HG03108 (cell line): Measurements from ENCODE around the gene GRAMD2A.
A peak's percentile ranks its signal among the peaks of the same experiment; 100 is the strongest.

Source experiments
- ATAC-seq: cut with Tn5 transposase; IDR thresholded peaks from one replicate; pipeline ENCODE4 v1.9.1; 2021; ENCODE audit warnings: moderate library complexity; ENCODE audit not compliant: unreplicated experiment

The GRAMD2A gene

DNA sequence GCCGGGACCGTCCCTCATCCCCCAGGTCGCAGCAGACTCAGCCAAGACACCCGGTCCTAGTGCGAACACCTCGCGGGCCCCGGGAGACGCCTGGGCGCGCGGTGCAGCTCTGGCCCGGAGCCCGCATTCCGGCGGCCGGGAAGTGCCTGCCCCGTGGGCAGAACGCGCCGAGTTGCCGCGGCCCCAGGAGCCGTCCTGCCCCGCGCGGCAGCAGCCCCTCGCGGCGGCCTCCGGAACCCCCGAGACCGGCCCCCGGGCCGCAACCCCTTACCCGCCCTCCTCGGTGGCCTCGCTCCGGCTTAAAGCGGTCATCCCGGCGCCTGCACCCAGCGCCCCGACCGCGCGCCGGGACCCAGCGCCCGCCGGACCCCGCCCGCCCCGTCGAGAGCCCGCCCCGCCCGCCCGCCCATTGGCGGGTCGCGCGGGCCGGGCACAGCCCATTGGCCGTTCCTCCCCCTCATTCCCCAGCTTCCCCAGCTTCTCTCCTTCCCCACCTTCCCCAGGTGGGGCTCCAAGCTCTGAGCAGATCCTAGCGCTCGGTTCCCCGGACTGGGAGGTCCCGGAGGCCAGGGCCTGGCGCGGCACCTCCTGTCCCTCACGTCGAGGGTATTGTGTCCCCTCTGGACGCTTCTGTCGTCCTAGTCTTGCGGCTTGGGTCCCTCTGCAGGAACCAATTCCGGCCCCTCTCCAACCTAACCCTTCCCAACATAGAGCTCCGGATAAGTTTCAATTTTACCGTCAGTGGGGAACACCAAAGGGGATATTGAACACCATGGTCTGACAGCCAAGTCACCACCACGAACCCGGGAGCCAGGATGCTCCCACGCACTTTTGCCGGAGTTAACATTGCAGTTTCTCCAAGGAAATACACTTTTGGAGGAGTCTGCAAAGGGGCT lies at the start of gene GRAMD2A:
Gene GRAMD2A, minus strand, starts transcription at position 328 of the 896 bp plus-strand sequence.
- peak; percentile 32 for ATAC-seq

DNA sequence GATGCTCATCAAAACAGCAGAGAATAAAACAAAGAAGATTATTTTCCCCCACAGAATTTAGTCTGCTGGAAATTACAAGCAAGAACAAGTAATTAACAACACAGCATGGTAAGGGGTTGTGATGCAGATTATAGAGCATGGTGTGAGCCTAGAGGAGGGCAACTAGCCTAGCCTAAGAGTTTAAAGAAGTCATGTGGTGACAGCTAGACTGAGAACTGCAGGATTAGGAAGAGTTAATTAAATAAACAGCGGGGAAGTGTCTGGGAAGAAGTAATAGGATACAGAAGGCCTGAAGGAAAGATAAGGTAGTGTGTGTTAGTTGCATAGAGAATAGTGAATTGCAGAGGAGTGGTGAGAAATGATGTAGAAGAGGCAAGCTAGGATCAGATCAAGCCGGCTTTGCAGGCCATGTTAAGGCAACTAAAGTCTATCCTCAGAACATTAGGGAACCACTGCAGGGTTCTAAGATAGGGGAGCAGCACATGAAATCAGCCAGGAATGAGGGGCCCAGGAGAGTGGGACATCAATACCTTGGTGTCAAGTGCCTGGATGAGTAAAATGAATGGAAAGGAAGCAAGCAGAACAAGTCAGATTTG lies 45.3 kb upstream of the GRAMD2A start:
- no peak for ATAC-seq

DNA sequence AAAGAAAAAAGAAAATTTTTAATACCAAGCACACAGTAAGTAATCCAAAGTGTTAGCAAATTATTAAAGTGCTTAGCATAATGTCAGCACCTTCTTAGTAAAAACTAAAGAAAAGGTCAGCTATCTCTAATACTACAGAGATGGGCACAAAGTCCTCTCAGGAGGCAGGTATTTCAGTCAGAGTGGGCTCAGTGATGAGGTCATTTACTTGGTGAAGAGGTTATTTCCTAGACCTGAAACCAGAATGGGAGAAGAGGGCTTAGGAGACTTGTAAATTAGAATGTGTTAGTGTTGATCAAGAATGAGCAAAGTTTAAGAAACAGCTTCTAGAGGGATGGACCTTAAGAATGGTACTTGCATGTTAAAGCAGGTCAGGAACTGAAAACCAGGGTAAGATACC lies 42.1 kb upstream of the GRAMD2A start:
- no peak for ATAC-seq

DNA sequence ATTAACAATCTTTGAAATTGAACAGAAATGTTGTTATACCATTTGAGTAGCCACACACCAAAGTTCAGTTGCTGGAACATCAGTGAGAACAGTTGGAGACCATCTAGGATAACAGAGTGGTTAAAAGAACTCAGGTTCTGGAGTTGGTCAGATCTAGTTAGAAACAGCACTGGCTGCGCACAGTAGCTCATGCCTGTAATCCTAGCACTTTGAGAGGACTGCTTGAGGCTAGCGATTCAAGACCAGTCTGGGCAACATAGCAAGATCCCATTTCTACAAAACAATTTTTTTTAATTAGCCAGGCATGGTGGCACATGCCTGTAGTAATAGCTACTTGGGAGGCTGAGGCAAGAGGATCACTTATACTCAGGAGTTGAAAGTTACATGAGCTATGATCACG lies 41.0 kb upstream of the GRAMD2A start:
- no peak for ATAC-seq

DNA sequence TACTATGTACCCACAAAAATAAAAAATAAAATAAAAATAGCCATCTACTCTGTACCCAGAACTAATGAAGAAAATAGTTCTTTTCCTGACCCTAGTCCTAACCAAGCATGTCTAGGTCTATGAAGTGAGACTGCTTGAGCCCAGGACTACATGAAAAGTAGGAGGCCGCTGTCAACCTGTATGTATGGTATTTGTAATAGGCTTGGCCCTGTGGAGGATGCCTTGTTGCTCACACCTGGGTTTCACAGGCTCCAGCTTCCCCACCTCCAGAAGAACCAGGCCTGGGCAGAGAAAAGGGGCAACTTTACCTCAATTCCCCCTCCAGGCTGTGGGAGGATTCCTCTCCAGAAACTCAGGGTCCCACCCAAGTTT lies 40.3 kb upstream of the GRAMD2A start:
- no peak for ATAC-seq

DNA sequence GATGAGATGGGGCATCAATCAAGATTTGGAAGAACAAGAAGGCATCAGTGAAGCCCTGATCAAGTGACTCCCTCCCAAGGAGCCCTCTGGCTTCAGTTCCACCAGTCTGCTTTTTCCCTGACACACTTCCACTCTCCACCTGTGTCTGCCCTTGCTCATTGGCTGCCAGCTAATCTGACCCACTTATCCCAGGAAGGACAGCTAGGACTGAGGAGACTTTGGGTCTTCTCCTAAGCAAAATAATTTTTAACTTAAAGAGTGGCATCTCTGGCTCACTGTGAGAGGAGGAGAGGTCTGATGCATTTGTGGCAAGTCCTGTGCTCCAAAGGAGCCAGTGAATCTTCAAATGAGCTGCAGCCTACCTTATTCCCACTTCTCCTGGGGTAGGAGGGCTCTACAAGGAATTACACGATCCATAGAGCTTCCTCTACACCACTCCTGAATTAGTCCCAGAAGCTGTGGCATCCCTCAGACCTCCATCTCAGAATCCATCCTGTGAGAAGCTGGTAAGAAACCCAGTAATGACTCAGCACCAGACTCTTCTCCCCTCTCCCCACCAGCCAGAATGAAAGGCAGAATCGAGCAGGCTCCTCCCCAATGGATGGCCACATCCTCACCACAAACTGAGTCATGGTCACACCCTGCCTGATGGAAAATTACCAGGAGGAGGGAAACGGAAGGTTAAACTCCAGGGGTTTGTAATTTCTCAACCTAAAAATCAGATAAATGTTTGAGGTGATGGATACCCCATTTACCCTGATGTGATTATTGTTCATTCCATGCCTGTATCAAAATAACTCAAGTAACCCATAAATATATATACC lies 39.7 kb upstream of the GRAMD2A start:
- ATAC-seq, result no peak

DNA sequence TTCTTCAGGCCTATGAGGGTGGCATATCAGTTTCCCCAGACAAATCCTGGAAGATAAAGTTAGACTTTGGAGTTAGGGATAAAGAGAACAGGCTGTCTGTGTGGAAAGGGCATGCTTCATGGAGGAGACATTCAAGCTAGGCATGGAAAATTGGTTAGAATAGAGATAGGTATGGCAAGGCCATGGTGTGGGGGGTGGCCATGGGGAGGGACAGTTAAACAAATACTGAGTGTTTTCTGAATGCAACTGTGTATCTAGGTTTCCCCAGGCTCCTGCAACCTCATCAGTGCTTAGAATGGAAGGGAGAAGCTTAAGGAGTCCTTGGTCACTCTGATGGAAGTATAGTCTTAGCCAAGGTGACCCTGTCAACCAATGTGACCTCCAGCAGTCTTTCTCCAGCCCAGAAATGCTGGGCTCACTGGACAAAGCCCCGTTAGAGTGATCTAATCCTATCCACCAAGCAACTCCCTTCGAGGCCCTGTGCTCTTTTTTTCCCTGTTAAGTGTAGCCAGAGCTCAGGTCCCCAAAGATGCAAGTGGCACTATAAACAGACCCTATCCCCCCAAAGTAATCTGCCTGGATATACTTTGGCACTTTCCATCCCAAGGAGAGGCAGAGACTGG lies 38.9 kb upstream of the GRAMD2A start:
- ATAC-seq, result no peak

DNA sequence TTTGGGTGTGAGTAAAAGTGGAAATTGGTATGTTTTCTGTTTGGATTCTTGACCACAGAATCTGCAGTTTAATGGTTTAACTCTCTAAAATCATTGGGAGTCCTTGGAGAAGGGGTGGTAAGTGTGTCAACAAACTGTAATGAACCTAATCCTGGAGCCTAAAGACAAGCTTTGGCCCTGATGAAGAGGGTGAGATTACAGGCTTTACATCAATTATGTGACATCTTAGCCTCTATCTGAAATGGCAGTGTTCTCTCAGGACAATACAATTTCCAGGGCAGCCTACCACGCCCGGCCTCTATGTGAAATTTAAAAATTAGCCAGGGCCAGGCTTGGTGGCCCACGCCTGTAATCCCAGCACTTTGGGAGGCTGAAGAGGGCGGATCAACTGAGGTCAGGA lies 37.7 kb upstream of the GRAMD2A start:
- ATAC-seq, result no peak

DNA sequence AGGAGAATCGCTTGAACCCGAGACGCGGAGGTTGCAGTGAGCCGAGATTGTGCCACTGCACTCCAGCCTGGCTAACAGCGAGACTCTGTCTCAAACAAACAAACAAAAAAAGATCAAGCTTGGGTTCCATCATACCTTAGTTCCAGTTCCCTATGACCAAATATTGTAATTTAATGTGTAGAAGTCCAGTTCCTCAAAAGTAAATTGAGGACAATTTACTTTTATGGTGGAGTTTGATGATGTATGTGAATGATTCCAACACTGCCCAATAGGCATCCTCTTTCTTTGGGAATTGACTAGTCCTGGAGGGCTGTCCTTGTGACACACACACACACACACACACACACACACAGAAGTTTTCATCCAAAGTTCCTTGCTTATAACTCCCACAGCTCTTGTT lies 36.2 kb upstream of the GRAMD2A start:
- ATAC-seq, result no peak

DNA sequence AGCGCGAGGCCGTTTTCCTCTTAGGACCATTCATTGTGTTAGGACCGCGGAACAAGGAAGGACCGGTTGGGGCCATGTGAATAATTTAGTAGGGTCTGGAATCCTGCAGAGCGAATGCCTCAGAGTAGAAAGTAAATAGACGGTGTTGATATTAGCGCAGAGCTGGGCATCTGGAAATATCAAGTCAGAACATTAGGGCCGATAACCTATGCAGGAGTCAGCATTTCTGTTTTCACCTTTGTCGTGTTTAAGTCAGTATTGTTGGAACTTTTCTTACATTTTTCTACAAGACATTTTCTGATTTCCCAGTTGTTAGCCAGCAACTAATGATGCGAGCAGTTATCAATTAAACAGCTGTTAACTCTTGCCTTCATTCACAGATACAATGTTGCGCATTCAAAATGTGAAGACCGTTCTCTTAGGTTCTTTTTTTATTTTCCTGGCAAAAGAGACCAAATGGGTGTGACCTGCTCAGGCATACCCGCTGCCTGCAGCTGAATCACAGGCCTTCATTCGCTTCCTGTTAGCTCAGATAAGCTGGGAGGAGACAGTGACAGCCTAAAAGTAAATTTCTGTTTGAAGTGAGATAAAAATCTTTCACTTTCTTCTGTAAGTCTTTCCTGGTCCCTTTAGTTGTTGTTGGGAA lies 34.4 kb upstream of the GRAMD2A start:
- no peak for ATAC-seq

DNA sequence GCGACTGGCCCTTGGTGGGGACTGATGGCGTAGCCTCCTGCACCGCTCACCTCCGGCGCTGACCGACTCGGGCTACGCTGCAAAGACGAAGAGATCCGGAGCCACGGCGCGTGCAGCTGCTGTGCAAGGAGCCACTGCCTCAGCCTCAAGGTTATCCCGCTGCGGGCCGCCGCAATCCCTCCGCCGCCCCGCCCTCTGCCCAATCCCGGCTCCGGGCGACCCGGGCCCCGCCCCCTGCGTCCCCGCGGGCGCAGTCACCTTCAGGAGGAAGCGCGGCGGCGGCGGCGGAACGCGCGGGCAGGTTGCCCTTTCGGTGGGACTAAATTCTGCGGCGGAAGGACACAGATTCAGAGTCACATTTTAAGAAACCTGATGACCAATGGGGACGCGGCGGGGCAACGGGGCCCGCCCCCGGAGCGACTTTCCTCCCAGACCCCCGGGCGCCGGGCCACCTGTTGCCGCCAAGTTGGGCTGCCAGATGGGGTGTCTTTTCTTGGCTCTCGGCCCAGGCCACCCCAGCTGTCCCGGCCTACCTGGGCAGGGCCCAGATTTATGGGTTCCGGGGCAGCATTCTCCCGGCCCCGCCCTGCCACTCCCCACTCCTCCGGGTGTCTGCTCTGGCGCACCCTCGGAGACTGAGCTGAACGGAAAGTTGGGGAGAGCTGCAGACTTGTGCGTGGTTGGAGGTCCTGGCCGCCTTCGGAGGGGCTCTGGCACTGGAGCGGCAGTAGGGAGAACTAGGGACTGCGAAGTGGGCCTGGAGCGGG lies 33.7 kb upstream of the GRAMD2A start, which contains the start of gene PKM:
Gene PKM, minus strand, starts transcription at position 125 of the 767 bp plus-strand sequence. CDS start 12,093 bp downstream, outside the sequence.
- ATAC-seq, result peak; percentile 33

DNA sequence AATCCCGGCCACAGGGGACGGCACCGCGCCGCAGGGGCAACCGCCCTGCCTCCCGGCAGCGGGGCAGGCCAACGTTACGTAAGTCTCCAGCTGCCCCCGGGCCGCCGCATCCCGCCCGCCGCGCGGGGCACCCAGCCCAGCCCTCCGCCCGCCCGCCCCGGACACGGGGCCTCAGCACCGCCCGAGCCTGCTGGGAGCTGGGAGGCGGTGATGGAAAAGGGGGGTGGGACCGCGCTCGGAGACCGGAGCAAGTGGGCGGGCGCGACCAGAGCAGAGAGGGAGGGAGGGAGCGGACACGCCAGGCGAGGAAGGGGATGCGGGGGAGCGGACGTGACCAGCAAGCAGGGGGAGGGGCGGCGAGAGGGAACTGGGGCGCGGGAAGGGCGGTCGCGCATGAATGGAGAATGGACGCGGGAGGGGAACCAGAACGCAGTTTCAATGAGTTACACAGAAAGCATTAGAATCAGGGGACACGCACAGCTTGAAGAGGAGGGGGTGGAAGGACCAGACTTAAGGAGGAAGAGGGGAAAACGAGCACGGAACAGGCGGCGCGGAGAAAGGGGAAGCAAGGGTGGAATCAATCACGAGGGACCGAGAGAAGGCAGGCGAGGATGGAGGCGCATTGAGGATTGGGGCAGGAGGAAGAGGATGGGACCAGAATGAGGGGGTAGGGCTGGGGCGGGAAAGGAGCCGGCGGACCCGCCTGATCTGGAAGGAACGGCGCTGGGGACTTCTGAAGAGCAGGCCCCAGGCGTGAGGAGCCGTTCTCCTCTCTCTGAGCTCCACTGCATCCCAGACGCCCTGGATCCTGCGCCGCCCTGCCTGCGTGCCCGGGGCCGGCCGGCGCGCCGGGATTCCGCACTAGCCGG lies 32.8 kb upstream of the GRAMD2A start:
- no peak for ATAC-seq

DNA sequence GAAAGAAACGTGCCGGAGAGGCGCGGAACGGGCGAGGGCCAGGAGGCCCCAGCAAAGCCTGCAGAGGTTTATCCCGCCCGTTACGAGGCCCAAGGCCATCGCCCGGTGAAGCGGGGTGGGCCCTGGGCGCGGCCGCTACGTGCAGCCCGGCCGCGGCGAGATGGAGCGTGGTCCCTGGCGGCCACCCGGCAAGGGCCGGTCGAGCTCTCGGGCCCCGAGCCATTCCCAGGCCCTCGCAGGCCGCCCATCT lies 32.3 kb upstream of the GRAMD2A start:
- no peak for ATAC-seq

DNA sequence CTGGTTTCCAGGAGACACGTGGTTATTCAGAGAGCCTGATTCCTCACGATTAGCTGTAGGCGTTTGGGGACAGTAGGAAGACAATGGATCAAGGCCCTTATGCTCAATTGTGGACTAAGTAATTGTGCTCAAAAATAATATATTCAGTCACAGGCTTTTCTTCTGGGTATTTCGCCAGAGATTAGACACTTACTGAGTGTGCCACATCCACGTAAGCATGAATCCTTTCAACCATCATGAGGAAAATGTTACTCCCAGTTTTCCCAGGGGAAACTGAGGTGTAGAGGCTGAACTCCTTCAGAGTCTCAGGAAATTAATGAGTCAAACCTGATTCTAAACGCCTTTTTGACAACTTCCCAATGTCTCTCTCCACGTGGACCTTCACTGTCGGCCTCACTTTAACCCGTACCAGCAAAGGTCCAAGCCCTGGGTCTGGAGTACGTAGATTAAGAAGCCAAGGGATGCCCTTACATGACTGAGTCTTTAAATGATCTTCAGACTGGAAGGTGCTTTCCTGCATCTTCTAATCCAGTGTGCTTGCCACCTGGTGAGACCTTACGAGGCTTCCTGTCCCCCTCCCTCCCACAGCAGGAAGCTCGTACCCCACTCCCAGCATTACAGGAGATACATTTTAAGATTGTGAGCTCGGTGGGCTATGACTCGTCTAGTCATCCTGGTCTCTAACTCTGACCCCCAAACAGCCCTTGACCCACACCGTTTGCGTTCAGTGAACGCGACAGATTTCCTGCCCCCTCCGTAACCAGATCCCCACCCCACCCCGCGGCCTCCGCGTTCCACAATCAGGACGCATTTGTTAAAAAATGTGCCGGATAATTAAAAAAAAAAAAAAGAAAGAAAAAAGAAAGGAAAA lies 31.7 kb upstream of the GRAMD2A start:
- ATAC-seq, result no peak

DNA sequence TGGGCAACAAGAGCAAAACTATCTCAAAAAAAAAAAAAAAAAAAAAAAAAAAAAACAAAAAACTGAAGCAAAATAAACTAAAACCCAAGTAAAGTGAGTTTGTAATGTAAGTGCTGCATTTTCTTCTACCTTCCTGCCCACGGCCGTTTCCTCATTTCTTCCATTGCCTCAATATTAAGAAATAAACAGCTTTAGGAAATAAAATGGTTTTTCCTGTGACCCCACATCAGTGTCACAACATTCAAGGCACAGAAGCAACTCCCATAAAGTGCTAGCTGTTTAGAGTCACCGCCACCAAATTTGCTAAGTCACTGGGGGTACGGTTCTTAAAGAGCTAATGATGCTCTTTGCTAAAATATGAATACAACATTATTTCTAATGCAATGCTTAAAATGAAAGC lies 30.1 kb upstream of the GRAMD2A start:
- ATAC-seq, result no peak

DNA sequence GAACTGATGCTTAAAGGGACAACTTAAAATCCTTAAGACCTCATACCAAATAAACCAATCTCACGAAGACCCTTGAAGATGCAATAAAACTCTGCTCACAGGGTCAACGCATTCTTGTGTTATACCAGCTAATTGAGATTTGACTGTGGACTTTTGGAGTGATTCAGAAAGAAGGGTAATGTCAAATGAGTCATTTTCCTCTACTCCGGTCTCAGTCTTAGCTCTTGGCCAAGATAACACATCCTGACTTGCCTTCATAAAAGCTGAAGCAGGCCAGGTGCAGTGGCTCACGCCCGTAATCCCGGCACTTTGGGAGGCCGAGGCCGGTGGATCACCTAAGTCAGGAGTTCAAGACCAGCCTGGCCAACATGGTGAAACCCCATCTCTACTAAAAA lies 29.6 kb upstream of the GRAMD2A start:
- no peak for ATAC-seq

DNA sequence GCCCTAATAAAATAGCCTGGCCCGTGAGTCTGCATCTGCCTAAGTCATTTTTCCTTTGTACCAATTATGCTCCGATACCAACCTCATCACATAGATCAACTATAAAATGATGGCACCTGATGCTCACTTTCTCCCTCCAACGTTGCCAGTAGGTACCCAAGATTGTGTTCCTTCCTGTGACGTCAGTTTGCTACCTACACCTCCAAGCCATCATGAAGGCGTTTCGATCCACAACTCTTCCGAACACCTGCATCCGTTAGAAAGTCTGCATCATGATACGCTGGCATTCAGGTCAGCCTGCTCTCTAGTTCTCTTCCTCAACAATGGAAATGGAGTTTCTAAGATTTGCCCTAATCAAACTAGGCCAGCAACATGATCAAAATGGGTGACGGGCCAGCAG lies 25.7 kb upstream of the GRAMD2A start:
- no peak for ATAC-seq

DNA sequence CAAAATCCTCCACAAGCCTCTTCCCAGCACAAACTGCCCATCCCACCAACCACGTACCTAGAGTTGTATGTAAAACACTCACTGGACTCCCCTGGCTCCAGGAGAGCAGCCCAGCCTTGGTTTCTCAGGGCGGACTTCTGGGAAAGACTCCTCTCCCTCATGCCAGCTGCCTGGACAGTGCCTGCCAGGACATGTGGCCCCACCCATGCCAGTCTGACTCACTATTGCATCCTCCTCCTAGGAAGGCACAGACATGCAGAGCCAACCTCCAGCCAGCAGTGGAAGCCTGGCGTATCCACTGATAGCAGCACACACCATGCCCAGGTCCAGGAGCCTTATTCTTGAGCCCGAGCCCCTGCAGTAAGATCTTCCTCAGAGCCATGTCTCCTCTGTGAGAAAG lies 24.8 kb upstream of the GRAMD2A start:
- ATAC-seq, result no peak
